ENCODE results near the gene KLK15.

GRCh38 chr19:50822661-50823208 is 10.6 kb downstream of the KLK15 start:
- TF ChIP-seq, protein P1, sequence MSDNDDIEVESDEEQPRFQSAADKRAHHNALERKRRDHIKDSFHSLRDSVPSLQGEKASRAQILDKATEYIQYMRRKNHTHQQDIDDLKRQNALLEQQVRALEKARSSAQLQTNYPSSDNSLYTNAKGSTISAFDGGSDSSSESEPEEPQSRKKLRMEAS (IDR thresholded peaks at IDR 0.05) = no peak
- no peak for TF ChIP-seq RXRA (IDR thresholded peaks at IDR 0.05; ENCODE audit: insufficient read depth, low read depth, low read length)
- TF ChIP-seq CTCF (IDR thresholded peaks at IDR 0.05; ENCODE audit: control extremely low read depth in 1 of 3, insufficient read depth in 1 of 3, low read depth in 1 of 3, low read length in 3 of 3) = no peak
- no peak for TF ChIP-seq POLR2AphosphoS5 (IDR thresholded peaks at IDR 0.05; ENCODE audit: low read depth, low read length)
- no peak for TF ChIP-seq RAD21 (IDR thresholded peaks at IDR 0.05 in 1 of 2, conservative IDR thresholded peaks at IDR 0.05 in 1 of 2; ENCODE audit: low read depth in 2 of 2, low read length in 2 of 2)
- TF ChIP-seq CEBPB (IDR thresholded peaks at IDR 0.05; ENCODE audit: low read depth, low read length) = no peak
- TF ChIP-seq GABPA (IDR thresholded peaks at IDR 0.05; ENCODE audit: borderline replicate concordance, insufficient read depth, low read length) = no peak
- no peak for TF ChIP-seq RFX5 (IDR thresholded peaks at IDR 0.05; ENCODE audit: borderline replicate concordance, low read depth, low read length)
- TF ChIP-seq EZH2 (IDR thresholded peaks at IDR 0.05; ENCODE audit: low read depth, low read length, severe bottlenecking) = no peak

Measured in H1 (cell line).